ENCODE measurements around the gene TVP23C.
"Not testable (repeated sequence)": the region's sequence is repeated elsewhere in the genome, so short reads cannot be mapped to it uniquely, and the experiment has no call there.

Gene TVP23C
- 3.4 to 16.9 reads per million in 2 donors for total RNA-seq

DNA sequence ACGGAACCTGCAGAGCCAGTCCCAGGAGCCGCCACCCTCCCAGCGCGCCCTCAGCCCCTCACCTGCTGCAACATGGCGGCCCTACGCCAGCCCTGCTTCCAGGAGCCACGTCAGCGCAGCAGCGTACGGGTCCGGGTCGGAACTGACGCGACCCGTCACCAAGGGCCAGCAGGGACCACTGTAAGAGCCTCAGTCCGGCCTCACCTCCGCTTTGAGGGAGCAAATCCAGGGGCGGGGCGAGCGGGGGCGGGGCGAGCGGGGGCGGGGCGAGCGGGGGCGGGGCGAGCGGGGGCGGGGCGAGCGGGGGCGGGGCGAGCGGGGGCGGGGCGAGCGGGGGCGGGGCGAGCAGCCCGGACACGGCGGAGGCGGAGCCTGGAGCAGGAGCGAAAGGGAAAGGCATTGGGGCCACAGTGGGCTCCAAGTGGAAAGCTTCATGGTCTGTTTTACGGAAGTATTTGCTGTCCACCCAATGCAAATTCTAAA, at the start of gene TVP23C:
TSS of gene TVP23C (minus strand) at position 109 of the 483 bp plus-strand sequence. CDS start at position 74, 35 bp downstream.
- DNase-seq: peak; percentile 57

DNA sequence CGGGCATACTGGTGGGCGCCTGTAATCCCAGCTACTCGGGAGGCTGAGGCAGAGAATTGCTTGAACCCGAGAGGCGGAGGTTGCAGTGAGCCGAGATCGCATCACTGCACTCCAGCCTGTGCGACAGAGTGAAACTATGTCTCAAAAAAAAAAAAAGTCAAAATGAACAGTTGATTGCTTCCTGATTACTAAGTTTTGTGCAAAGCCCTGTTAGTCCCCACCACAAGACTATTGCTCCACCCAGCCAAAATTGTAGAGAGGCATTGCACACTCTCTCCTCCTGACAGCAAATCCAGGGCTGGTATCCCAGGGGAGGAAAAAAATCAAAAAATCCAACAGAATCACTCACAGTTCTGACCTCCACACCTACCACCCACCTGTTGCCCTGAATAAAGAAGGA, 29.7 kb upstream of the TVP23C start:
- DNase-seq: not testable (repeated sequence)

DNA sequence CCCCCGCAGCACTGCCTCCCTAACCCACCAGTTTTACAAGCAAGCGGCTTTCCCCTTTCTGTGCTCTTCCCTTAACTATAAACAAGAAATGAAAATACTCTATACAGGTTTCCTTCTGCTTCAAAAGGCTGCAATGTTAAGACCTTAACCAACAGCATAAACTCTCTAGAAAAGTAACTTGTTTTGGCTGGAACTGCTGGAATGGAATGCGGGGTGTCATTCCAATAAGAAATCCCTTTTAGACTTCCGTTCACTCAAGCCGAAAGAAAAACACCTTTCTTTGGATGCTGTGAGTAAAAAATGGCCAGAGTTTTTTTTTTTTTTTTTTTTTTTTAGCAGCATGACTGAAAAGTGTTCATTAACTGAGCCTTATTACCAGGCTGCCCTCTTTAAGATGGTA, 28.7 kb upstream of the TVP23C start:
- DNase-seq: not testable (repeated sequence)

DNA sequence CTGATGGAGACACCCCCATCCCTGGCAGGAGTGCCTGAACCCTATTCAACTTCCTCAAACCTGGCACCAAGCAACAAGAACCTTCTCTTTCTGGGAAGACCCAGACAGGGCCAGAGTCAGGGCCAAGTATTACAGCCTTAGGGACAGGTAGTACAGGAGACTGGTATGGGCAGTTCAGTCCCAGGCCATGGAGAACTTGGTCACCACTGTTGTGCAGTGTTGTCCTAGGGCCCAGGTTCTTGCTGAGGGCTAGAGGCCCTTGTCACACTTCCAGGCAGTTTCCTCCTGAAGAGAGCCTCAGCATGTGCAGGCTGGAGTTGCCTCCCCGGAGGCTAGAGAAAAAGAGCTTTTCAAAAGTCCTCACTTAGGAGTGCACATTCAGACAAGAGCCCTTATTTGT, 27.6 kb upstream of the TVP23C start:
- not testable (repeated sequence) for DNase-seq

DNA sequence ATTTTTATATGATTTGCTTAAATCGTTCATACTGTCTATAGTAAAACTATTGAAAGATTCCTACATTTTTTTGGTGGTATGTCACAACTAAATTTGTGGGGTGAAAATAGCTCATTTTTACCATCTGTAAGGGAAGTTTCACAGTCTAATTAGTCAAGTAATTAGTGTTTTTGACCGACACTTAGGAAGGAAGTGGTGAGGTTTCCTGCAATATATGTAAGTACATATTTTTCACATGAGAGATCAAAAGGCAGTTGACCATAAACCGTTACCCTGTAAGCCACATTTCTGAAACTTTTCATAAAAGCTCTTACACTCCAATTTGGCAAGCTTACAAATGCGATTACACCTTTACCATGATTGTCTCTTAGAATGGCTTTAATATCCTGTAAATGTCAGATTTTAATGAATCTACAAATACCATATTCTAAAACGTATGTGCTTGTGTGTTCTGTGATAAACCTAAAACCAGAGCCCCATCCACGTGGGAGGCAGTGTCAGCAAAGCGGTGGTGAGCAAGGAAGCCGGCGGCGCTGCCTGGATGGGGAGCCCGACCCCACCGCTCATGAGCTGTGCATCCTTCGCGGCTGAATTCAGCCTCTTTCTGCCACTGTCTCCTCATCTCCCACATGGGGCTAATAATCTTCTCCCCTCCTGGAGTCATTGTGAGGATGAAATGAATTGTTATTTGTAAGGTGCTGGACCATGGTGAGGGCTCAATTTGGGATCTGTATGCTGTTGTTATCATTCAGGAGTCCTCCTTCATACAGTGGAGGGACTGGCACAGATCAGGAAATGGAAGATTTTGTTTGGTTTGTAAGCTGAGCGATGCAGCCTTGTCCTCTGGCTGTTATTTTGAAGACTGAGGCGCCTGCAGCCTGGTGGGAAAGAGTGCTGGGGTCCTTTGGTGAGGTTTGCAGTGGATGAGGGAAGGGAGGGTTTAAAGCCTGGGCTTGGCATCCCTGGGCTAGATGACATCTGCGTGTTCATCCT, 26.6 kb upstream of the TVP23C start:
- DNase-seq: peak; percentile 3

DNA sequence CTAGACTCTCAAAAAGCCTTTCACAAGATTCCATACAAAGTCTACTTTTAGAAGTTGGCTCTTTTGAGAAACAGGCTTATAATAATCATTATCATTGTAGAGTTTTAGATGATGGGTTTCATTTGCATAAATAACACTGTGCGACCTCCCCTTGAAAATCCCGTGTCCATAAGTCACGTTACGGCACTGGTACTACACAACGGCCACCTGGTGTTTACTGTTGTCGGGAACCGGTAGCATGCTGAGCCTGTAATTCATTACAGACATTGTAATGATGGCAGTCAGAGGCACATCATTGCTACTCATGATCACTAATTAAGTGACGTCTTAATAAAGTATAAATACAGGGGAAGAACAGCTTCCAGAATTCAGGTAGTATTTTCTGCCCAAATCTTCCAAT, 24.7 kb upstream of the TVP23C start:
- not testable (repeated sequence) for DNase-seq

DNA sequence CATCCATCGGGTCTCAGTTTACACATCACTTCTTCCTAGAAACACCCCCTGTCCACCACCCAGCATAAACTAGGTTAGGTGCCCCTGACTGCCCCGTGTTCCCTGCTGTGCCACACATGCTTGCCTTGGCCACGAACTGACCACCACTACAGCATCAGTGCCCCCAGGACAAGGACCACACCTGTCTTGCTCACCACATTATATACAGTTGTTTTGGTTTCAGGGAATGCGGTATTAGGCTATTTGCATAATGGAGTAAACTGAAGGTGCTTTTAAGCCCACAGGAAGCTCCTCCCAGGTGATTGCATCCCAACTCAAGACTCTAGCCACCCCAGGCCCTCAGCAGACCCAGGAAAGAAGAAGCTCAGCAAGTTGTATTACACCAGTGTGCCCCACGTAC, 20.0 kb upstream of the TVP23C start:
- DNase-seq: not testable (repeated sequence)

DNA sequence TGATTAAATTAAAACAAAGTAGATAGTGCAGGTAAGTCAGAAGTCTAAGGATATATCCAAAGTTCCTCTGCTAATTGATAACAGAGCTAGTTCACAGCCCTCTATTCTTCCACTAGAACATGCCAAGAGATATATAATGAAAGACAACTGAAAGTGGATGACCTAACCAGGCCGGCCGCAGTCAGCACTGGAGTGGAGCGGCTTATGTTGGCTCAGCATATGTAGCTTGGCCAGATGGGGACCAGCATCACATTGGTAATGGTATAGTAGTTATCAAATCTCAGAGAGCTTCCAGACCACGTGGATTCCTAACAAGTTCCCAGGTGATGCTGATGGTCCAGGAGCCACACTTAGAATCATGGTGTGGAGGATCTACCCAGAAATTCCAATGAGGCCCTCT, 18.2 kb upstream of the TVP23C start:
- DNase-seq: not testable (repeated sequence)

DNA sequence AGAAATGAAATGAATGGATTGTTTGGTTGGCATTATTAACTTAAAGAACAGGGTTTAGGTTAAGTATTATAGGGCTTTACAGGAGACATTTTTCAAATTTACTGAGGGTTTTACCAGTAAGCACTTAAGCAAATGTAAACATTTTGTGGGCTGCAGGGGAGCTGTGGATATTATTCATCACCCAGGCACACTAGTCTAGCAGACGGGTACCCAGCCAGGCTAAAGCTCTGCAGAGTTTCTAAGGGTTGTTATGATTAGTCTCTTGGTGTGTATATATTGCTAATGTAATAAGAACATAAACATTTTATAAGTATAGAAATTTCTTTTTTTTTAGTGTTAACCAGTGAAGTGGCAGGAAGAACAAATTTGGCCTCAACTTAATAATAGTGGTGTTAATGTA, 13.6 kb upstream of the TVP23C start:
- DNase-seq: not testable (repeated sequence)

DNA sequence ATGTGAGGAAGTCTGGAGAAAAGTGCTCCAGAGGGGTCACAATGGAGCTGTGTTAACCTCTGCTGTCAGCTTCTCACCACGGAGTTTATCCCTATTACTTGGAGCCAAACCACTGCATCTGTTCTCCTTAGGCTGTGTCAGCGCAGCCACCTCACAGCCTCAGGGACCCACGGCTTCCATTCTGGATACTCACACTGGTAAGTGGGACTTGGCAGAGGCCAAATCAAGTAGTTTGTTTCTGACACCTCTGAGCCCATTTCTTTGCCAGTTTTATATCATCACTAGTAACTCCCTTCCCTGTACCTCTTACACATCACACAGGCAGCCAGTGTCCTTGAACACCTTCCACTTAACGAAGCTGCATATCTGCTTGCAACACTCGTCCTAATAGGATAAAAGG, 11.4 kb upstream of the TVP23C start:
- not testable (repeated sequence) for DNase-seq

DNA sequence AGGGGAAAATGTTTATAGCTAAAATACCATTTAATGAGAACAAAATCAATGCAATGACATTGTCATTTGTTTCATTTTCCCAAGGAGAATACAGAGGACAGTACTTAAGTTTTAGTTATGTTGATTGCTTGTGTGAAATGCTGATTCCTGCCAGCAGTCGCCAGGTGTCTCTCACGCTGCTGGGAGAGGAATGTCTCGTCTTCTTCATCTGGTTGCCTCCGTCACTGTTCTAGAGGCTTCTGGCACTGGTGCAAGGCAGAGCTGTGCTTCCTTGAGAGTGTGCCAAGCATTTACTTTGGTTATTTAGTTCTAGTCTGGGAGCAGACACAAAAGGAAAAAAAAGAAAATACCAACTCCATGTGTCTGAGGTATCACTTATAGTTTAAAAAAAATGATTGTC, 10.6 kb upstream of the TVP23C start:
- not testable (repeated sequence) for DNase-seq

DNA sequence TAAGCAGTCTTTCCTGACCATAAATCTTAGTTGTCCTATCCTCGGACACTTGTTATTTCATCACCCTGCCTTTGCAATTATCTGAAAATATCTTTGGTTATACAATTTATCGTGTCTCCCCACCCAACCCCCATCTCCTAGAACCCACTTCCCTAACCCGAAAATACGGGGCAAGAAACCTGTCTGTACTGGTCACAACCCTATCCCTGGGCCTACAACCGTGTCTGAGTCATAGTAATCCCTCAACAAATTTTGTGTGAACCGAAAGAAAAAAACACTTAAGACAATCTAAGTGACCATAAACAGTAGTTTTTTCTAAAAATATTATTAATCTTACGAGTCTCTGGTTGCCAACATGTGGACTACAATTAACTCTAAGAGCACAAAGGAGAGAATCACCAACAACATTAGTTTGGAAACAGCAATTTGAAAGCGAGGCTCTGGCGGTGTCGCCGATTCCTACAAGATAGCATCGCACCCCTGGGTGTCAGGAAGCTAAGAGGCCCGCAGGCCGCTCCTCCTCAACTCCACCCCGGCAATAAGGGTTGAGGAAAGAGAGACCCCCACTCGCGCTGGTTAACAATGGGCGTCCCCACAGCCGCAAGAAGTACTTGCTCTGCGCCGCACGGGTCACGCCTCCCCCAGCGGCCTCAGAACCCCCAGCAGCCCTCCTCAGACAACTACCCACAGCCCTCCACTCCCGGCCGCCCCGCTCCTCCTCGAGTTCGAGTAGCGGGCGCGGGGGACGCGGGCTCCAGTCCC, 489 bp downstream of the TVP23C start:
- peak; percentile 0 for DNase-seq

DNA sequence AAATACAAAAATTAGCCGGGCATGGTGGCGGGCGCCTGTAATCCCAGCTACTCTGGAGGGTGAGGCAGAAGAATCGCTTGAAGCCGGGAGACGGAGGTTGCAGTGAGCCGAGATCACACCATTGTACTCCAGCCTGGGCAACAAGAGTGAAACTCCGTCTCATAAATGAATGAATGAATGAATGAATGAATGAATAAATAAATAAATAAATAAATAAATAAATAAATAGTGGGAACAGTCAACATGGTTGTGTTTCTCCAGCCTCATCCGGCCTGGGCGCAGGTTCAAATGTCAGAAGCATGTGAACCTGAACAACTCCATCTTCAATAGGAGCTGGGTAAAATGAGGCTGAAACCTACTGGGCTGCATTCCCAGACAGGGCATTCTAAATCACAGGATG, 1.8 kb downstream of the TVP23C start:
- not testable (repeated sequence) for DNase-seq

DNA sequence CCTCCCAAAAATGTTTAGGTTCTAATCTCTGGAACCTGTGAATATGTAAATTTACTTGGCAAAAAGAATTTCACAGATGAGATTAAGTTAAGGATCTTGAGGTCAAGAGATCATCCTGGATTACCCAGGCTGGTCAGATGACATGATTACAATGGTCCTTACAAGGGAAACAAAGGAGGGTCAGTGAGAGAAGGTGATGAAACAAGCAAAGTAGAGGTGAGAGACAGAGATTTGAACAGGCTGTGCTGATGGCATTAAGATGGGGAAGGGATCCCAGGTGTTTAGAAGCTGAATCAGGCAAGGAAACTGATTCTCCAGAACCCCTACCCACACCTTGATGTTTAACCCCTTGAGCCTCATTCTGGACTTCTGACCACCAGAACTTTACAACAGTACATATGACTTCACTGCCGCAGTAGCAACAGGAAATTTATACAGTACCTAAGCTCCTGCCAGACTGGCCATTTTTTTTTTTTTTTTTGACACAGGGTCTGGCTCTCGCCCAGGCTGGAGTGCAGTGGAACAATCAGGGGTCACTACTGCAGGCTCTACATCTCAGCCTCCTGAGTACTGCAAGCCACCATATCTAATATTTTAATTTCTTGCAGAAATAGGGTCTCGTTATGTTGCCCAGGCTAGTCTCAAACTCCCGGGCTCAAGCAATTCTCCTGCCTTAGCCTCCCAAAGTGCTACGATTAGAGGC, 4.7 kb downstream of the TVP23C start:
- not testable (repeated sequence) for DNase-seq

DNA sequence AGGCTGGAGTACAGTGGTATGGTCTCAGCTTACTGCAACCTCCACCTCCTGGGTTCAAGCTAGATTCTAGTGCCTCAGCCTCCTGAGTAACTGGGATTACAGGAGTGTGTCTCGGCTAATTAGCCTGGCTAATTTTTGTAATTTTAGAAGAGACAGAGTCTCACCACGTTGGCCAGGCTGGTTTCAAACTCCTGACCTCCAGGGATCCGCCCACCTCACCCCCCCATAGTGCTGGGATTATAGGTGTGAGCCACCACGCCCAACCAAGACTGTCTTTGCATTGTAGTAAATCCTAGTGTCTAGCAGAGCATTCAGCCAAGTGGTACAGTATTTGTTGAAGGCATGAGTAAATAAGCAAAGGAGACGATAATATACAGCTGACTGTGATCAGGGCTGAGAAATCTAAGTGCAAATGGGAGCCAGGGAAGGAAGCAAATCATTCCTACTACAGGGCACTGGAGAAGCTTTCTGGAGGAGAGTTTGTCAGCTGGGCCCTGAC, 5.9 kb downstream of the TVP23C start:
- not testable (repeated sequence) for DNase-seq

DNA sequence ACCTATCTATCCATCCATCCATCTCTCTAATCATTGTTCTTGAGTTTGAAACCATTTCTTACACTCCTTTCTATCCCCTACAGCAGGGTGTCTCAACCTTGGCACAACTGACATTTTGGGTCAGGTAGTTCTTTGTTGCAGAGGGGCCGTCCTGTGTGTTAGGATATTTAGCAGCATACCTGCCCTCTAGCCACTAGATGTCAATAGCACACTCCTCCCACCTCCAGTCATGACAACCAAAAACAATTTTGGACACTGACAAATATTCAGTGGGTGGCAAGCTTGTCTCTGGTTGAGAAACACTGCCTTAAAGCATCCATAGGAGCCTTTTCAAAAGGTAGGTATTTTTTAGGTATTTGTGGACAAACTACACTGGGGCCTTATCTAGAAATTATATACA, 10.4 kb downstream of the TVP23C start:
- not testable (repeated sequence) for DNase-seq

DNA sequence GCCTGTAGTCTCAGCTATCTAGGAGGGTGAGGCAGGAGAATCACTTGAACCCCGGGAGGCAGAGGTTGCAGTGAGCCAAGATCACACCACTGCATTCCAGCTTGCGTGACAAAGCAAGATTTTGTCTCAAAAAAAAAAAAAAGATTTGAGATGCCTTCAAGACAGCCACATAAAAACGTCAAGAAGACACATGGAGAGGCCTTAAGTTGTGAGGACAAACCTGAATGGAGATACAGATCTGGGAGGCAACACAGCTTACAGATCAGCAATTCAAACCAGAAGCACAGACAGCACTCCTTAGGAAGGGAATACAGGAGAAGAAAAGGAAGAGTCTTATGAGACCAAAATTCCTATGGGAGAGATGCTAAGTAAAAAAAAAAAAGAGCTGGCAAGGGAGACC, 13.7 kb downstream of the TVP23C start:
- DNase-seq: not testable (repeated sequence)

DNA sequence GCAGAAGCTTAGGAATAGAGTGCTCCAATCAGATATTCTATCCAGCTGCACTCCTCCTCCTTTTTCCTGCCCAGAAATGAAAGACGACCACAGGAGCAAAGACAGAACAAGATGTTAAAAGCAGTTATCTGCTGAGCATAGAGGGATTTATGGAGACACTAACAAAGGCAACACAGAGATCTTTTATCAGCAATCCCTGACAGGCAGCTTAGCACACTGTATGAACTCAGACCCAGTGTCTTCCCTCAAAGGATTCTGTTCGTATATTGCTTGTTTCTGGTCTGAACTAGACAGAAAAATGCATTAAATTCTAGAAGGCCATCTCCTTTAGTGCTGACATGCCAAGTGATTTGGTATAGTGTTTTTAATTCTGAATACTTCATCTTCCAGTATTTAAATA, 16.7 kb downstream of the TVP23C start:
- not testable (repeated sequence) for DNase-seq

DNA sequence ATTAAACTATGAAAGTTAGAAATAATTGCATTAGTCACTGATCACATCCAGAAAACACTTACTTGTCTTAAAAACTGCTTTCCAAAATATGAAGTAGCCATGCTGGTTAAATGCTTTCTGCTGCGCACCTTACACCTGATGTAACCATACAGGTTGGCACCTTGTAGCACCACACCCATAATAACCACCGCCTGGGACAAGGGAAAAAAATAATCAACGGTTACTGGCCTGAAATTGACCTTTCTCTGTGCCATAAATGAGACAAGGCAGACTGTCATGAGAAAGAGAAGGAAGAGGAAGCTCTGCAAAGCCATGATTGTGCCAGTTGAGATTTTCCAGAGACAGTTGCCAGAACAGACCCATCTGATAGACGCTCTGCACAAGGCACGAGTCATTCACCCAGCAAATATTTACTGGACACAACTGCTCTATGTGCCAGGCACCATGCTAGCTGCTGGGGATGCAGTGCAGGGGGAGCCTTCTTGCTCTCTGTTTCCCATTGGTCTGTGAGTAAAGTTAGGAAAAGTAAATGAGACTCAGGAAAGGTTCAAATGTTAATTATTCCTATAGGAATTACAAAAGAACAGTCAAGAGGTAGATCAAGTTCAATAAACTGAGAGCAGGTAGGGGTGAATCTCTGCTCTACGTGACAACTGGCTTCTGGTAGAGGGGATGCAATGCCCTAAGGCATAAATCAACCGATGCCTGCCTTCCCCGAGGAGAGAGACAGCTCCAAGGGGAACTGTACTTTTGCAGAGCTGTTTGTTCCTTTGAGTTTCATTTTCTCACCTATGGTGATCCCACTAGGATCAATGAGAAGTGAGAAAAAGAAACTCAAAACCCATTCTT, 22.7 kb downstream of the TVP23C start:
- not testable (repeated sequence) for DNase-seq

DNA sequence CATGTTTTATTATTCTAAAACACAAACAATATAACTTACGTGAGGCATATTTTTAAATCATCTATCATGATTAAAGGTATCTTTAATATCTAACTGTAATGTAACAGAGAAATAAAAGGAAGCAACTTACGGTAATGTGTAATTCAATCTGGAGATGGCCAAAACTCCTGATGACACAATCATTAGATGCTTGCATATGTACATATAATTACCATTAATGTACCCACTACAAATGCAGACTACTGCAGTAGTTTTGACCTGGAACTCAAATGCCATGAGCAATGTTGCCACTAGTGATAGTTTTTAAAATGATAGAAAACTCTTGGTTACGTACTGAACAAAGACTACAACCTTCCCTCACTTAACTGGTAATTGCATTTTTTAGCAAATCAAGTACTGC, 30.2 kb downstream of the TVP23C start:
- not testable (repeated sequence) for DNase-seq

Measured in T-helper 9 cell (primary cell).